ENCODE data around the gene PHF21B.
"Not testable (repeated sequence)": the region's sequence is repeated elsewhere in the genome, so short reads cannot be mapped to it uniquely, and the experiment has no call there.

PHF21B gene

GRCh38 chr22:45009606-45010531, at the start of gene PHF21B:
Gene PHF21B, minus strand, starts transcription at chr22:45010005. Its CDS starts 456 bp downstream, at chr22:45009549.
- peak in 2 of 4 experiments; percentile 15 to 19 for DNase-seq (ENCODE audit: low read depth in 4 of 4, low spot score in 1 of 4)

DNA sequence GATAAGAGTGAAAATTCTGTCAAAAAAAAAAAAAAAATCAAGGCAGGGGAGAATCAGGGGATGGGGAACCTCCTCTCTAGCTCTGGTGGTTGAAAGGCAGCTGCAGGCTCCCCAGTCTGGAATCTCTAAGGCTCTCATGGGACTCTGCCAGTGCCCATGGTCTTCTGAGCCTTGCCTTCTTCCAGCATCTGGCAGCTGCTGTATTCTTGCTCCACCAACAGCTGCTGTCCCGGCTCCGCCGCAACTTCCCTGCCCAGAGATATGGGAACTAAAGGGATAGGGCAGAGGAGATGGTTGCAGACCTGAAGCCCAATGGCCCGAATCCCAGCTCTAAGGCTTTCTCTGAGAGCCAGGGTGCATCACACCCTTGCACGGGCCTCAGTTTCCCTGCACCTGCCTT, 49.5 kb upstream of the PHF21B start:
- no peak for DNase-seq (ENCODE audit: low read depth in 4 of 4, low spot score in 1 of 4)

DNA sequence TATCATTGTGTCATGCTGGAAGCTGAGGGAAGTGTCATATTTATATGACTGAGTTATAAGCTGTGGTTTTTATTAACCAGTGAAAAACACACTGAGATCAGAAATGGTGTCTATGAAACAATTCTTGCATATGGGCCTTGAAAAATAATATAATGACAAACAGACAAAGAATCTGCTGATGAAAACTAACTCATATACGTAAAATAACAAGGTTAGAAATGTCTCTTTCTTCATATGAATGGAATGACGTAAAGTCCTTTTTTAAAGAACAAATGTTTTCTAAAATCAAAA, 48.8 kb upstream of the PHF21B start:
- no peak for DNase-seq (ENCODE audit: low read depth in 4 of 4, low spot score in 1 of 4)

DNA sequence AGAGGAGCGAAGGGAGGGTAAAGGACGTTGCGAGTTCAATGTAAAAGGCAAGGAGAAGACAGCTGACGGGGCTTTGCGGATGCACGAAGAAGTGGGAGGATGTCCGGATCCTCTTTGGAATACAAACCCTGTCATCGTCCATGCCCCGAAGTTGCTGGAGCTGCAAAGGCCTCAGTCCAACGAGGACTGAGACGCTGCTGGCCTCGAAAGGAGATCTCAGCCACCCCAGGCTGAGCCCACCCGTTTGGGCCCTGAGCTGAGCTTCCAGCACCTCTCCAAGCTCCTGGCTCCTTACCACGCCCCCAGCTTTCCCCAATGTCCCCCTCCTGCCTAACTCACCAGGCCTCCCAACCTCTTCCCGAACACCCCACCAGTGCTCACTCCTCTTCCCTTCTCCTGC, 46.1 kb upstream of the PHF21B start:
- DNase-seq (ENCODE audit: low read depth in 4 of 4, low spot score in 1 of 4): no peak

GRCh38 chr22:45053571-45053970, 43.8 kb upstream of the PHF21B start:
- DNase-seq (ENCODE audit: low read depth in 4 of 4, low spot score in 1 of 4): no peak

GRCh38 chr22:45053094-45053493, 43.3 kb upstream of the PHF21B start:
- no peak for DNase-seq (ENCODE audit: low read depth in 4 of 4, low spot score in 1 of 4)

- not testable (repeated sequence) for DNase-seq (ENCODE audit: low read depth in 4 of 4, low spot score in 1 of 4)
Measured at GRCh38 chr22:45052665-45053064, 42.9 kb upstream of the PHF21B start.

GRCh38 chr22:45051946-45052345, 42.1 kb upstream of the PHF21B start:
- DNase-seq (ENCODE audit: low read depth in 4 of 4, low spot score in 1 of 4): no peak

DNA sequence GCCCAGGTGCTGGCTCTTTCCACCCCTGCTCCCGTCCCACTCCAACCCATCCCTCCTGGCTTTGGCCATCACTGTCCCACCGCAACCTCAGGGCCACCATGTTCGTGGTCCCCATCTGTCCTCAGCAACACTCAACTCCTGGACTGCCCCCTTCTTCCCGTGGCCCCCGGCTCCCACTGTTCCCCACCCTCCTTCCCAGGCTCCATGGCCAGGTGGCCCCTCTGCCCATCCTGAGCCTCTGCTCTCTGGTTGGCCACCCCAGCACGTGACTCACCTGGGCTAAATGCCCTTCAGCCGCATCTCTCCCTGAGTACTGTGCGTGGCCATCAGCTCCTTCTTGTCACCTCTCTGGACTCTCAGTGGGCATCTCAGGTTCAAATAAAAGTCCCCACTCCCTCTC, 41.6 kb upstream of the PHF21B start:
- no peak for DNase-seq (ENCODE audit: low read depth in 4 of 4, low spot score in 1 of 4)

DNA sequence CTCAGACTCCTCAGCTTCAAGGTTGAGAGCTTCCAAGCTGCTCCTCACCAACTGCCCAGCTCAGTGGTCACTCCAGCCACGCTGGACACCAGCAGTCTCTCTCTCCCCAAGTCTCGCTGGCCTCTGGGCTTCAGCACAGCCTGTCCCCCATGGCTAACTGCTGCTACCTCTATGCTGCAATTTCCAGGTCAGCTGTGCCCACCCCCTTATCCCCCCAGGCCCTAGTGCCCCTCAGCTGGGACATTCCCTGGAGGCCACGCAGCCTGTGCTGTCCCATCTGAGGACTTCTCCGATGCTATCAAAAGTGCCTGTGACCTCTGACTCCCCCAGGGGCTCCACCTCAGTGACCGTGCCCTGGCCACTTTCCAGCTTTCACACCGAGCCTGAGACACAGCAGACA, 37.5 kb upstream of the PHF21B start:
- no peak for DNase-seq (ENCODE audit: low read depth in 4 of 4, low spot score in 1 of 4)

DNA sequence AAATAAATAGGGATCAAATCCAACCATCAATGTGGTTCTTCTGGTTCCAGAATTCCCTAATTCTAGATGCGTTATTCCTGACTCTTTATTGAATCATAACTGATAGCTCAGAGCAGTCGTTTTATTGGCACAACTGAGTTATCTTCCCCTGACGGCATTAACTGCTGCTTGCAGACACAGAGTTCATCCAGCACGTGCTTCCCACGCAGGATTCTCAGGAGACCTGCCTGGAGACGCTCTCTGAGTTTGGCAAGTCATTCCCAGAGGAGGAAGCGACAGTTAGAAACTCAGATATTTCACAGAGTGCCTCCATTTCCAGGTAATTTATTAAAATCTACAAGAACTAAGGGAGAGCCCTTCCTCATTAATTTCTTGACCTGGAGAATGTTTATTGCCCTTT, 35.4 kb upstream of the PHF21B start:
- DNase-seq (ENCODE audit: low read depth in 4 of 4, low spot score in 1 of 4): no peak

- no peak for DNase-seq (ENCODE audit: low read depth in 4 of 4, low spot score in 1 of 4)
Measured at GRCh38 chr22:45042263-45042662, 32.5 kb upstream of the PHF21B start.

- DNase-seq (ENCODE audit: low read depth in 4 of 4, low spot score in 1 of 4): no peak
Measured at GRCh38 chr22:45039133-45039532, 29.3 kb upstream of the PHF21B start.

DNA sequence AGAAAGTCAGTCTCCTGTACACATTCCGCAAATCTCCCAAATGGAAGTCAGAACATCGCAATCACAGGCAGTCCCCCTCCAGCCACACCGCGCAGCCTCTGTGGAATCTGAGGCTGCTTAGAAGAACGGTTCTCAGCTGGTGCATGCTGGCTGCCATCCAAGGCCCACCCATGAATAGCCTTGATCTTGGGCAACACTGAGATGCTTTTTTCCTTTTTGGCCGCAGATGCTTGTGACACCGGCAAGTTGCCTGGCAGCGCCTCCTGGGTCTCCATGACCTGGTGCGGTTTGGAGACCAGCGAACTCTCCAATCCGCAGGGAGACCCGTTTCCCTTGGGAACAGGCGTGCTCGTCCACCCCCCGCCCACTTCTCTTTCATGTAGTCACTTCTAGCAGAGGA, 26.3 kb upstream of the PHF21B start:
- DNase-seq (ENCODE audit: low read depth in 4 of 4, low spot score in 1 of 4): no peak

DNA sequence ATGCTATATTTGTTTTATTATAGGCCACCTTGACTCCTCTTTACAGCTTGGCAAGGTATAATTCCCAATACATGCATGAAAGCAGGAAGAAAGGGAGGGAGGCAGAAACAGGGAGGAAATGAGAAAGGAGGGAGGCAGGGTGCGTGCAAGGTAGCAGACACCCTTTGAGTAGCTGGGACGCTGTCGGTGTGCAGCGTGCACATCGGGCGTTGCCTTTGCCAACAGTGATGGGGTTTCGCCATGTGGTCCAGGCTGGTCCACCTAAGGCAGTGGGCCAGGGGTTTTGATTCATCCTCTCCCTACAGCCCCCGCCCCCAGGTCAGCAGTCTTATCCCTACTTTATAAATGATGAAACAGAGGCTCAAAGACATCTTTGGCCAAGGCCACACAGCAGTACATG, 25.0 kb upstream of the PHF21B start:
- no peak for DNase-seq (ENCODE audit: low read depth in 4 of 4, low spot score in 1 of 4)

DNA sequence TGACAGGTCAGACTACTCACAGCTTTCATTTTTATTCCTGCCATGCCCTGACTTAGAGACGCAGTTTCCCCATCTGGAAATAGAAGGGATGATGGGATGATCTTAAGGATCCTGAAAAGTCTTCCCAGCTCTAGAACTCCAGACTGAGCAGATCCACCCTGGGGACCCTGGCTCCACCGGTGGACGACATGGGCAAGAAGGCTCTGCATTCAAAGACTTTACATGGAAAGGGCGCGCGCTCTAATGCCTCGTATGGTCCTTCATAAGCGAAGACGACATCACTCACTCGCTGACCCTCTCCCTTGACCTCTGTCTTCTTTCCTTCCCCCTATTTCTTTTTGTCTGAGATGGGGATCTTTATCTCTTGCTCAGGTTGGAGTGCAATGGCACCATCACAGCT, 24.4 kb upstream of the PHF21B start:
- no peak for DNase-seq (ENCODE audit: low read depth in 4 of 4, low spot score in 1 of 4)

- DNase-seq (ENCODE audit: low read depth in 4 of 4, low spot score in 1 of 4): no peak
Measured at GRCh38 chr22:45033136-45033535, 23.3 kb upstream of the PHF21B start.

- DNase-seq (ENCODE audit: low read depth in 4 of 4, low spot score in 1 of 4): no peak
Measured at GRCh38 chr22:45031629-45032403, 22.0 kb upstream of the PHF21B start.

- no peak for DNase-seq (ENCODE audit: low read depth in 4 of 4, low spot score in 1 of 4)
Measured at GRCh38 chr22:45029501-45029900, 19.7 kb upstream of the PHF21B start.

DNA sequence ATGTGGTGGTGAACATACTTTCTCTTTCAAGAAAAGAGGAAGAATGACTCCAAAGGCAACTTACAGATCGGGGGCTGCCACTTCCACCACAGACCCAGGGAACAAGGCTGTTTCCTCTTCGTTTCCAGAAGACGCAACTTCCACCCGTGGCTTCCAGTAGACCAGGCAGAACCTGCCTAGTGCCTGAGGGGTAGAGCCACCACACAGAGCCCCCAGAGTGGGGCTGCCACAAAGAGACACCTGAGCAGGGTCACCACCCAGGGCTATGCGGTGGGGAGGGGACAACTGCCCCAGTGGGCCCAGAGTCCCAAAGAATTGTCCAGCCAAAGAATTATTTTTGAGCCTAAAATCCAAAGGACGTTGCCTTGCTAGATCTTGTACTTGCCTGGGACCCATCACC, 16.7 kb upstream of the PHF21B start:
- DNase-seq (ENCODE audit: low read depth in 4 of 4, low spot score in 1 of 4): no peak

DNA sequence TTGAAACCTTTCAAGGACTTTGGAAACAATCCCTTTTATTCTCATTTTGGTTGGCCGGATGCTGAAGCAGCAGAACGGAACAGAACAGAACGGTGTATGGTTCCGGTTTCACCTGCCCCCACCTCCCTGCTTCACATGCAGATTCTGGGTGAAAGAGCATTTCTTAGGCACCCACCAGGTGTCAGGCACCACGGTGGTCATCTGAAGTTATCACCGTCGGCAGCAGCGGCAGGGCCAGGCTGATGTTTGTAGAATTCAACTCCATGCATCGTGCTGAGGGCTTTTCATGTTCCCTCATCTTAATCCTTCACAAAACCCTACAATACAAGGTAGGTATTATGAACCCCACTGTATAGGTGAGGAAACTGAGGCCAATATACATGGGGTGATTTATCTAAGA, 13.6 kb upstream of the PHF21B start:
- no peak for DNase-seq (ENCODE audit: low read depth in 4 of 4, low spot score in 1 of 4)

DNA sequence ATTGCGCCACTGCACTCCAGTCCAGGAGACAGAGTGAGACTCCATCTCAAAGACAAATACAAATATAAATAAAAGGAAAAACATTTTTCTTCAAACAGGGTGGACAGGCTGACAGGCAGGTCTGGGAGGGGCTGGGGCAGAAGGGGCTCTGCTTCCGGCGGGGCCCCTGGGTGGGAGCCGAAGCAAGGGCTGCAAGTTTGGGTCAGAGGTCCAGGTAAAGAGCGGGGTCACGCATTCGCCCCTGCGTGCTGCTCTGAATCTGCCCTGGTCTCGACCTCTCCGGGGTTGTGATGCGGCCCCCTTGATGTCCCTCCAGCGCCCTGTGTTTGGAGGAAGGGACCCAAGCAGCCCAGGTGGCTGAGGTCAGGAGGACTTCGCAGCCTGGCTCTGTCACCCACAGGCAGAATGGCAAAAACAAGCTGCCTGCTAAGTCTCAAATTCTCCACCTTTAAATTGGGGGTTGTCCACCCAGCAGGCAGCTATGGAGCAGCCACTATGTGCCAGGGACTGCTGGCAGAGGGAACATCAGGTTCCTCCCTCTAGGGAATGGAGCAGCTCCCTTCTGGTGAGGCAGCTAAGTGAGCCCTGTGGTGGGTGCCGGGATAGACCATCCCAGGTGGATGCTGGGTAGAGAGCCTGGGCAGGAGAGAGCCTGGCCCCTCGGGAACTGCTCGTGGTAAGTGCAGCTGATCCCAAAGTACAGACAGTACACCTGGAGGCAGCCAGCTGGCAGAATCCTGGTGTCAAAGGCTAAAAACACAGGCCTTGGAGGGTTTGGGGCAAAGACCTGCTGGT, 10.3 kb upstream of the PHF21B start:
- DNase-seq (ENCODE audit: low read depth in 4 of 4, low spot score in 1 of 4): no peak
